ENCODE measurements around the gene TRIM72. TPM values are rescaled to one million over a fixed set of nuclear protein-coding genes. Genes with fewer than 3 reads are reported as not detected.
"Not testable (repeated sequence)": the region's sequence is repeated elsewhere in the genome, so short reads cannot be mapped to it uniquely, and the experiment has no call there.

The TRIM72 gene
- total RNA-seq, 1 donor from 2014 or later, result not detected

DNA sequence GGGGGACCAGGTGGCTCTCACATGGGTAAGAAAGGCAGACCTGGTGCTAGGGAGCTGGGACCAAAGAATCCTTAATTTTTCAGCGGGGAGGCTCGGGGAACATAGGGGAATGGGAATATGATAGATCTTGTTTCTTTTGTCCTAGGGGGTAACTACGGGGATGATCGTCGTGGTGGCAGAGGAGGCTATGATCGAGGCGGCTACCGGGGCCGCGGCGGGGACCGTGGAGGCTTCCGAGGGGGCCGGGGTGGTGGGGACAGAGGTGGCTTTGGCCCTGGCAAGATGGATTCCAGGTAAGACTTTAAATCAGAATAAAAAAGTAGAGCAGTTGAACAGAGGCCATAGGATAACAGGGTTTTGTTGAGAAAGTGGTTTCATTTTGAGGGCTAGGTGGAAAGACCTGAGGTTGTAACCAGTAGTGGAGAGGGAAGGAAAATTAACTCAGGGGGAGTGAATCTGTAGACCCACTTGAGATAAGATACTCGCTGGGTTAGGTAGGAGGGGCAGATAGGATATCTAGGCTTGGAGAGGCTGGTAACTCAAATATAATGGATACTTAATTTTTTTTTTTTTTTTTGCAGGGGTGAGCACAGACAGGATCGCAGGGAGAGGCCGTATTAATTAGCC, 23.0 kb upstream of the TRIM72 start:
- no peak for DNase-seq (ENCODE audit: extremely low read depth, low read depth, low spot score)

DNA sequence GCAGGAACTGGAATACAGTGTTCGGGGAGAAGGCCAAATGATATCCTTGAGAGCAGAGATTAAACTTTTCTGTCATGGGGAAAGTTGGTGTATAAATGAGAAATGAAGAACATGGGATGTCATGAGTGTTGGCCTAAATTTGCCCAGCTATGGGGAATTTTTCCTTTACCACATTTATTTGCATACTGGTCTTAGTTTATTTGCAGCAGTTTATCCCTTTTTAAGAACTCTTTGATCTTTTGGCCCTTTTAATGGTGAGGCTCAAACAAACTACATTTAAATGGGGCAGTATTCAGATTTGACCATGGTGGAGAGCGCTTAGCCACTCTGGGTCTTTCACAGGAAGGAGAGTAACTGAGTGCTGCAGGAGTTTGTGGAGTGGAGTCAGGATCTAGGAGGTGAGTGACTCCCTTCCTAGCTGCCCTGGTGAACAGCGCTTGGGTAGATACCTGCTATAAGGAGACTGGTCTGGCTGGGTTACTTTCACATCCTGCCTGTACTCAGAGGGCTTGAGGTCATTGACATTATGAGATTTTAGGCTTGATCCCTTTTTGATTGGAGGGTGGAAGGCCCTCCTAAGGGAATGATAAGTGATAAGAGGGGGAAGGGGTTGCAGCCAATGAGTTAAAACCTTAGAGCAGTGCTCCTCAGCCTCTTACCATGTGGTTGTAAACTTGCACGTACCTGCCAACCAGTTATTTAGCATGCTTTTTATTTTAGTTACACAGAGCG, 22.1 kb upstream of the TRIM72 start:
- no peak for DNase-seq (ENCODE audit: extremely low read depth, low read depth, low spot score)

DNA sequence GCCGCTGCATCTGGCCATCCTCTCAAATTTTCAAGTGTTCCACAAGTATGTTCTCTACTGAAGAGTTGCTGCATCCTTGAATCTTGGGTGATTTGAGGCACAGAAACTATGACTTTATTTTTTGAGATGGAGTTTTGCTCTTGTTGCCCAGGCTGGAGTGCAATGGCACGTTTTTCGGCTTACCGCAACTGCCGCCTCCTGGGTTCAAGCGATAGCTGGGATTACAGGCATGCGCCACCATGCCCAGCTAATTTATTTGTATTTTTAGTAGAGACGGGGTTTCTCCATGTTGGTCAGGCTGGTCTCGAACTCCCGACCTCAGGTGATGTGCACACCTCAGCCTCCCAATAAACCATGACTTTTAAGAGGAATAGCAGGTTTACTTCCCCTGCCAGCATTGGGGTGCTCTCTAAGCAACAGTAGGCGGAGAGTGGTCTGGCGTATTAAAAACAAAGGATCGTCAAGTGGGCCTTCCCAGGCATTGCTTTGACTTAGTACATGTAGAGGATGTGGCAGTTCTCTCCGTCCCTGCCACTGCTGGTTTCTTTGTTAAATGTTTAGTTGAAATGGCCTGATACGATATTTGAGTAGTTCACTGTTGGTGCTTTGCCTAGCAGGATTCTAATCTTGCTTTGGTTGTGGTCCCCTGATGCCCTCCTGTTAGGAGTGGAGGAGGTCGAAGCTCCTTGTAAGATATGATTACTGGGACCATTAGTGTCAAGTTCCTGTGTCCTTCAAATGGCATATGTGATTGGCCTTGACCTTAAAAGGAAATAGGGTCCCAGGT, 20.9 kb upstream of the TRIM72 start:
- no peak for DNase-seq (ENCODE audit: extremely low read depth, low read depth, low spot score)

DNA sequence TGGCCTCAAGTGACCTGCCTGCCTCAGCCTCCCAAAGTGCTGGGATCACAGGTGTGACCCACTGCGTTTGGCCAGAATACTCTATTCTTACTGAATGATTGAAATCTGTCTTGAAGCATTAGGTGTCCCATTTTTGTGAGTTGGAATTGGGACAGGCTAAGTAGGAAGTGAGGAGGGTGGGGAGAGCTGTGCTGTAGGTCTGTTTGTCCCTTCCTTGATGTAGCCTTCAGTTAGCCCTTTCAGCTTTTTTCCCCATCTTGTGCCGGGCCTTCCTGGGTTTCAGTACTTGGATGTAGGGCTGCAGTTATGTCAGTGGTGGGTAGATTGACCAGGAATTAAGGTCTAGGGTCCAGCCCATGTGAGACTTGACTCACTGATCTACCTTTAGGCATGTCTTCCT, 20.0 kb upstream of the TRIM72 start:
- no peak for DNase-seq (ENCODE audit: extremely low read depth, low read depth, low spot score)

DNA sequence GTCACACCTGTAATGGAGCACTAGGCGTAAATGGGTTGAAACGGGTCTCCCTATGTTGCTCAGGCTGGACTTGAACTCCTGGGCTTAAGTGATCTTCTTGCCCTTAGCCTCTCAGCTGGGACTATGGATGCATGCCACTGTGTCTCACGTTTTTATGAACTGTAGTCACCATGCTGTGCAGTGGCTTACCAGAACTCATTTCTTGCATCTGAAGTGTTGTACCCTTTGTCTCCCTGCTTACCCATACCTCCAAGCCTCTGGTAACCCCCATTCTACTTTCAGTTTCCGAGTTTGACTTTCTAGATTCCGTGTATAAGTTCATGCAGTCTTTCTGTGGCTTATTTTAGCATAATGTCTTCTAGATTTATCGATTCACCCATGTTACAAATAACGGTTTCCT, 19.0 kb upstream of the TRIM72 start:
- DNase-seq (ENCODE audit: extremely low read depth, low read depth, low spot score), result no peak

DNA sequence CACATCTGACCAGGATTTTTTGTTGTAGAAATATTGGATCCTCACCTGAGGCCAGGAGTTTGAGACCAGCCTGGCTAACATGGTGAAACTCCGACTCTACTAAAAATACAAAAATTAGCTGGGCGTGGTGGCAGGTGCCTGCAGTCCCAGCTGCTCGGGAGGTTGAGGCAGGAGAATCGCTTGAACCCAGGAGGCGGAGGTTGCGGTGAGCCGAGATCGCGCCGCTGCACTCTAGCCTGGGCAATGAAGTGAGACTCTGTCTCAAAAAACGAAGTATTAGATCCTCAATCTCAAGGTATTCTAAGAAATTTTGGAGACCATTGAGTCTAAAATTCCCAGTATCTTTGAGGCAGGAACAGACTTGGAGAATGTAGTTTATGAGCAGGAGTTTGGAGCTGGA, 18.1 kb upstream of the TRIM72 start:
- DNase-seq (ENCODE audit: extremely low read depth, low read depth, low spot score), result not testable (repeated sequence)

DNA sequence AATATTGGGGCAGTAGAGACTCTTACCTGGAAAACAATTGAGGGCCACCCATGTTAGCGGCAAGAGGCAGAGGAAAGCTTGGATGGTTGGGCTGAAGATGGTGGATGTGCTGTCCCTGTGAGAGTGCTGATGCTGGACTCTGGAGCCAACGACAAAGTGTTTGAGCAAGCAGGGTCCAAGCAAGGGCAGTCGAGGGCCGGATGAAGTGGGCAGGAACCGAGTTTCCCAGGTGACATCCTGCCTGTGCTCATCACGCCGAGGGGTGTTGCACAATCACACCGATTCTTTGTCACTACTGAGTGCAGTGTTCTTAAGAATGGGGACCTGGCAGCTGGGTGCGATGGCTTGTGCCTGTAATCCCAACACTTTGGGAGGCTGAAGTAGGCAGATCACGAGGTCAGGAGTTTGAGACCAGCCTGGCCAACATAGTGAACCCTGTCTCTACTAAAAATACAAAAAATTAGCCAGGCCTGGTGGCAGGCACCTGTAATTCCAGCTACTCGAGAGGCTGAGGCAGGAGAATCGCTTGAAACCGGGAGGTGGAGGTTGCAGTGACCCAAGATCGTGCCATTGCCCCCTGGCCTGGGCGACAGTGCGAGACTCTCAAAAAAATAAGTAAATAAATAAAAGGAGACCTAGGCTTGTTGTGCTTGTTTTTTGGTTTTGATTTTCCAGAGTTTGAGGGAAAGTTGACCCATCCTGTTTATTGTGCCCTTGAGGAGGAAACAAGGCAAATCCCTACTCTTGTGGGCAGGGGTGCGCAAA, 17.4 kb upstream of the TRIM72 start:
- no peak for DNase-seq (ENCODE audit: extremely low read depth, low read depth, low spot score)

DNA sequence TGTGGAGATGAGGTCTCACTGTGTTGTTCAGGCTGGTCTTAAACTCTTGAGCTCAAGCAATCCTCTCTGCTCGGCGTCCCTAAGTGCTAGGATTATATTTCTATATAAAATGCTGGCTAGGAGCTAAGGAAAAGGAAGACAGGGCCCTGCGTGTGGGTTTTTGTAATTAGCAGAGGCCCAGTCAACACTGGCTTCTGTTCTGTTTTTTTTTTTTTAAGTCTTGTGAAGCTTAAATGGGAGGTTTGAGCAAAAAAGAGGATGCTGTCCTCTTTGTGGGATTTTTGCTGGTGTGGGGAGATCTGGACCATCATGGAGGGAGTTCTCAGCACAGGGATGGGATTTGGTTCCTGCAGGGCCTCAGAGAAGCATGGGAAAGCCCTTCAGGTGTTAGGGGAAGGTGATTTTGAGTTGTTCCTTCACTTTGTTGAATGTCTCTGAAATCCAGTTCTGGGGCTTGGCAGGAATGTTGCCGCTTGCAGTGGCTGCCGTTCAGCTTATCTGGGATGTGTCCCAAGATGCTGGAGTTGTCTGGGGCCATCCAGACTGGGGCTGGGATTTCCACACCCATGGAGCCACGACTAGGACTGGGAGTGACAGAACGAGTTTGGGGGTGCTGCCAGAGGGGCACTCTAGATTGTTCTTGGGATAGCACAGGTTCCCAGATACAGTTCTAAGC, 15.6 kb upstream of the TRIM72 start:
- no peak for DNase-seq (ENCODE audit: extremely low read depth, low read depth, low spot score)

DNA sequence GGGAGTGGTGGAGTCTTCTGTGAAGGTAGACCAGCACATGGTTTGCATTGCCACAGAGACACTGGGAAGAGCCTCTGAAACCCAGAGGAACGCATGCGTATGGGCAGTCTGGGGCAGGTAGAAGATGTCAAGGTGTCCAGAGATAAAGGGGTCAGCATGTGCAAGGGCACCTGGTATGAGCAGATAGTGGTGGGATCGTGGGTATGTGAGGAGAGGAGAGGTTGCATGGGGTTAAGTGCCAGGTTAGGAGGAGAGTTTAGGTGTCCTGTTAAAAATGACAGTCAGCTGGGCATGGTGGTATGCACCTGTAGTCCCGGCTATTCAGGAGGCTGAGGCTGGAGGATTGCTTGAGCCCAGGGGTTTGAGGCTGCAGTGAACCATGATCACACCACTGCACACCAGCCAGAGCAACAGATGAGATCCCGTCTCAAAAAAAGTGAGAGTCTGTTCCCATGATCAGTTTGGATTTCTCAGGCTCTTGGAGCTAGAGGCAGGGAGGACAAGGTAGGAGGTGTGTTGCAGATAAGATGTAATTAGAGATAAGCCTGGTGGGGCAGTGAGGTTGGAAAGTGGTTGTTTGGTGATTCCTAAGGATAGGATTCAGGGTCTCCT, 14.4 kb upstream of the TRIM72 start:
- DNase-seq (ENCODE audit: extremely low read depth, low read depth, low spot score), result no peak

DNA sequence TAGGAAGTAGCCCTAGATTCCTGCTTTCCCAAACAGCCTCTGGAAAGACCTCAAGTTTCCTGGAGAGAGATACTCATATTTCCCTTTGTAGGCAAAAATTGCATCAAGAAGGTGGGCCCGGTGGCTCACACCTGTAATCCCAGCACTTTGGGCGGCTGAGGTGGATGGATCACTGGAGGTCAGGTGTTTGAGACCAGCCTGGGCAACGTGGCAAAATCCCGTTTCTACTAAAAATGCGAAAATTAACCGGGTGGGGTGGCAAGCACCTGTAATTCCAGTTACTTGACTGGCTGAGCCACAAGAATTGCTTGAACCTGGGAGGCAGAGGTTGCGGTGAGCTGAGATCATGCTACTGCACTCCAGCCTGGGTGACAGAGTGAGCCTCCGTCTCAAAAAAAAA, 13.8 kb upstream of the TRIM72 start:
- not testable (repeated sequence) for DNase-seq (ENCODE audit: extremely low read depth, low read depth, low spot score)

DNA sequence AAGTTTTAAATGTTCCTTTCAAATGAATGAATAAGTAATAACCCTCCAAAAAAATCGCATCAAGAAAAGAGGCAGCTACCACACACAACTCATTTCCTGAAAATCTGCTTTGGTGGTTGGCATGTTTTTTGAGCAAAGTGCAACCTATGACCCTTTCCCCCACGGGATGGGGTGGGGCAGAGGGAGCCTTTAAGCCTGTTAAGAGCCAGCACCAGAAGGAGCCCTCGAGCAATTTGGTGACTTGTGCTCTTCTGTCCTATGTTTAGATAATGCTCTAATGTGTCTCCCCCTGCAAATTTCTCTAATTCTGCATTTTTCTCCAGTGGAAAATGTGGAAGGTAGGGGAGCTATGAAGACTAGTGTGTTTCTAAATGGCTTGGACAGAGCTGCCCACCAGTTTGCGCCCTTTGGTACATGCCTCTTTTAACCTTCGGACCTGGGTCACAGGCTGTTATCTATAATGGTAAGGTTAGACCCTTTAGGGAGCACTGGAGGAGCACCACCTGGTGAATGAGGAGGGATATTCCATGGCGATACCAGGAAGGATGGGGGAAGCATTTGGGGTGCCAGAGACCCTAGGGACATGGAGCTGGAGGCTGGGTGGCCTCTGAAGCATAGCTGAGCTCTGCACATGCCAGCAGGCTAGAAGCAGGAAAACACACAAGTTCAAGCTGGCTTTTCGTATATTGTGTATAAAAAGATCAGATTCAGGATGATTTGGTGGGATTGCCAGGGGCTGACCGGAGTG, 12.9 kb upstream of the TRIM72 start:
- no peak for DNase-seq (ENCODE audit: extremely low read depth, low read depth, low spot score)

DNA sequence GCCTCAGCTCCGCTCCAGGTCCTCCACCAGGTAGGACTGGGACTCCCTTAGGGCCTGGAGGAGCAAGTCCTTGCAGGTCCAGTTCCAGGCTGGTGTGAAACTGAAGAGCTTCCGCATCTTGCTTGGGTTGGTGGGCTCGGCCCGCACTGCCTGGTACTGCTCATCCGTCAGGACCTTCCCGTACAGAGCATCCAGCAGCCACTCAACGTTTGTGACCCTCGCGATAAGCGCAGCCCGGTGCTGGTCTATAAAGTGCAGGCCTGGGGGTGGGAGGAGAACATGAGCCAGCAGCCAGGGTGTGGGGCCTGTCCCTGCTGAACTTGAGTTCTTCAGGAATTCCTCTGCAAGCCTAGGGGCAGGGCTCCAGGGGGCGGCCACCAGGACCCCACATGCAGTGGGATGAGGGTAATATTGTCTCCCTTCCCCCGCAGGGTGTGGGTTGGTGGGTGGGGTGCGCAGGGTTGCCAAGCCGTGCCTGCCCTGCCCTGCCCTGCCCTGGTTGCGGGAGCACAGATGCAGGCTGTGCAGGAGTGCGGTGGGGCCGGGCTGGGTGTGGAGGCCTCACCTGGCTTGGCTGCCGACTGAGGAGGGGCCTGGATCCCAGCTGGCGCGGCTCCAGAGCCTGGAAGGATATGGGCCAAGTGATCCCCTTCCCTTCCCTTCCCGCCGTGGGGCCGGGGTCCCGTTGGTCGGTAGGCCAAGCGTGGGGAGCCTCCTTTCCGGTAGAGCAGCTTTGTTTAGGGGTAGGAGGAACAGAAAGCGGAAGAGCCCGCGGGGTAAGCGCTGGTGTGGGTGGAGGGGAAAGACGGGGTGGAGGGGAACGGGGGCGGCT, 12.1 kb upstream of the TRIM72 start:
- DNase-seq (ENCODE audit: extremely low read depth, low read depth, low spot score), result no peak

DNA sequence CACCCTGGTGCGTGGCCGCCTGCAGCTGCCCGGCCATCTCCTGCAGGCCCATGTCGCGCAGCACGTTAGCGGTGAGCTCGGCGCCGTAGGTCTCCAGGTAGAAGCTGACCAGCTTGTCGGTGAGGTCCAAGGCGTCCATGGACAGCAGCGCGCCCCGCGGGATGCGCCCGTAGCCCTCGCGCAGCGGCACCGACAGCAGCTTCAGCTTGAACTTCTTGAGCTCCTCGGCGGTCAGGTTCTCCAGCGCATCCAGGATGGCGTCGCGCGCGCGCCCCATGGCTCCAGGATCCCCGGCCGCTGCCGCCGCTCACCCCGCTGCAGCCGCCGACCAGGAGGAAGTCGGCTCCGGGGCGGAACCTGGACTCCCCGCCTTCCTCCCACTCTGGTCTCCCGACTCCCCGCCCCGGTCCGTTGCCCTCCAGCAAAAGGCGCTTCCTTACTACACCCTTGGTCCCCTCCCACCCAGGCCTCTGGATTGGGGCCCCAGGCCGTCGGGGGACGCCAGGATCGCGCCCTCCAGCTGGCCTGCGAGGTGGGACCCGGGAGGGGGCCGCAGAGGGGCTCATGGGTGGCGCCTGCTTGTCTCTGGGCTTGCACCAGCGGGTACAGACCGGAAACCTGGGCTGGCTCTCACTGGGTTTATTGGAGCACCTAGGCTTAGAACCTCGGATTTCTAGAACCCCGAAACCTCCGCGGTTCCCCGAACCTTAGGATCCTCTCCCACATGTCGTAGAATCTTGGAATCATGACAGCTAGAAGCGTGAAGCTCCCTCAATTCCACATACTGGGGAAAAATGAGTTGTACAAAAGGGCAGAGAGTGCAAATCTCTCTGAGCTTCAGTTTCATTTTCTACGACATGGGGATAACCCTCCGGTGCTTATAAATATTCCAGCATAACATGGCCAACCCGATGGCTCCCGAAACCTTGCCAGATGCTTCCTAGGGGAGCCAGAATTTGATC, 11.2 kb upstream of the TRIM72 start, which contains the start of gene PYCARD:
Gene PYCARD, minus strand, starts transcription at position 347 of the 962 bp plus-strand sequence. Its CDS starts 70 bp downstream, at position 277.
- no peak for DNase-seq (ENCODE audit: extremely low read depth, low read depth, low spot score)

DNA sequence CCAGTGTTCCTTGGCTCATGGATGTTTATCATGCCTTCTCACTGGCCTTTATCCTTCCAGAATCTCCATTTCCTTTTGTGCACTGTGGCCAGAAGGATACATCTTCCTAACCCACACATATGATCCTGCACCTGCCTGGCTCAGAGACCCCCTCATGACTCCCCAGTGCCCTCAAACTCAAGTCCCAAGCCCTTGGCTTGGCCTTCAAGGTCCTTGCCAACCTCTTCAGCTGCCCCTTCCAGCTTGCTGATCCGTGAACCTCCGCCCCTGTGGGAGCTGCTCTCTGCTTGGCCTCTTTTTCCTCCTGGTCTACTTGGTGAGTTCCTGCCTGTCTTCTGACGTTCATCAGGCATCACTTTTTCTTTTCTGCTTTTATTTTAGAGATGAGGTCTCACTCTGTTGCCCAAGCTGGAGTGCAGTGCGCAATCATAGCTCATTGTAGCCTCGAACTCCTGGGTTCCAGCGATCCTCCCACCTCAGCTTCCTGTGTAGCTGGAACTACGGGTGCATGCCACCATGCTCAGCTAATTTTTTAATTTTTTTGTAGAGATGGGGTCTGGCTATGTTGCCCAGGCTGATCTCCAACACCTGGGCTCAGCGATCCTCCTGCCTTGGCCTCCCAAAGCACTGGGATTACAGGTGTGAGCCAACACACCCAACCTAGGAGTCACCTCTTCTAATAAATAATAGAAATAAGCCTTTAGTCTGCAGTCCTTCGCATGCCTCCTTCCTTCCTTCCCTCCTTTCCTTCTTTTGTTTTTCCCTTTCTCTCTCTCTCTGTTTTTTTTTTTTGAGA, 8.8 kb upstream of the TRIM72 start:
- no peak for DNase-seq (ENCODE audit: extremely low read depth, low read depth, low spot score)

DNA sequence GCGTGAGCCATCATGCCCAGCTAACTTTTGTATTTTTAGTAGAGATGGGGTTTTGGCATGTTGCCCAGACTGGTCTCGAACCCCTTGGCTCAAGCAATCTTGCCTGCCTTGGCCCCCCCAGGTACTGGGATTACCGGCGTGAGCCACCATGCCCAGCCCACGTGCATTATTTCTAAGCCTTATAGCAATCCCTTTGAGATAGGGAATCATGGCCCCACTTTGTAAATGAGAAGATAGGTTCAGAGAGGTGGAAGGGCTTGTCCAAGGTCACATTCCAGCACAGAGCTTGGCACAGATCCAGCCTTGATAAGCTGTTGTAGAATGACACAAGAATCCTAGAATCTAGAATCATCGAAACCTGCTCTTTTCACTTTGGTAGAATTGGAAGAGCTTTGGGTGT, 7.1 kb upstream of the TRIM72 start:
- no peak for DNase-seq (ENCODE audit: extremely low read depth, low read depth, low spot score)

DNA sequence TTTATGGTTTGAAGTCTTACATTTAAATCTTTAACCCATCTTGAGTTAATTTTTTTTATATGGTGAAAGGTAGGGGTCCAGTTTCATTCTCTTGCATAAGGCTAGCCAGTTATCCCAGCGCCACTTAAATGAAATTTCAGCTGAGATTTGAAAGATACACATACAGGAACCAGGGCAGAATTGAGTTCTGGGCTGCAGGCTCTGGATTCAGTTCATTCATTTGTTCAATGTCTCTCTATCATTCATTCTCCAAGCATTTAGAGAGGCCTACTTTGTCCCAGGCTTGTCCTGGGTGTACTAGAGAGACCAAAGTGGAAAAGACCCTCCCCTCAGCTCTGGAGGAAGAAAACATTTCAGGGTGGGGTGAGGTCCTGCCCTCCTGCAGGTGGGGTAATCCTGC, 577 bp upstream of the TRIM72 start:
- no peak for DNase-seq (ENCODE audit: extremely low read depth, low read depth, low spot score)
